GM12878 (cell line): ENCODE data around the gene ZNF451. TPM values are rescaled to one million over a fixed set of nuclear protein-coding genes. Genes with fewer than 3 reads are reported as not detected.

Source experiments
- E4F1 ChIP-seq: fragments of 450-650 bp; IDR thresholded peaks from 2 replicates; pipeline ENCODE4 v1.6.1; 2018; ENCODE audit warnings: borderline replicate concordance, mild to moderate bottlenecking; ENCODE audit not compliant: partially characterized antibody
- EP300 ChIP-seq, 2 experiments: fragments of 150-350 bp in 1 of 2; IDR thresholded peaks; 2 replicates each; pipeline ENCODE4 v1.6.1; 2011 to 2012; ENCODE audit warnings: low read depth in 2 of 2, low read length in 2 of 2, borderline replicate concordance in 1 of 2, improper control_type of control experiment in 1 of 2, inconsistent platforms in 1 of 2; ENCODE audit not compliant: control insufficient read depth in 1 of 2
- GATAD2B ChIP-seq: fragments of 450-650 bp; conservative IDR thresholded peaks from 2 replicates; pipeline ENCODE4 v1.6.1; 2017; ENCODE audit warnings: low read depth, mild to moderate bottlenecking, moderate library complexity
- KLF5 ChIP-seq: fragments of 450-650 bp; IDR thresholded peaks from 2 replicates; pipeline ENCODE4 v1.6.1; 2014; ENCODE audit warnings: mild to moderate bottlenecking; ENCODE audit not compliant: partially characterized antibody
- RB1 ChIP-seq: fragments of 450-650 bp; formaldehyde crosslinking; IDR thresholded peaks from 2 replicates; pipeline ENCODE4 v1.6.1; 2017; ENCODE audit warnings: mild to moderate bottlenecking, borderline replicate concordance
- REST ChIP-seq: IDR thresholded peaks from 2 replicates; pipeline ENCODE4 v1.6.1; 2012; ENCODE audit warnings: mild to moderate bottlenecking, low read depth, low read length
- SRF ChIP-seq, 2 experiments: IDR thresholded peaks; 2 replicates each; pipeline ENCODE4 v1.6.1; 2011; ENCODE audit warnings: low read depth in 2 of 2, low read length in 2 of 2, mild to moderate bottlenecking in 1 of 2, moderate library complexity in 1 of 2
- polyA plus RNA-seq, 11 experiments: library from polyadenylated mRNA; depleted of rRNA in 4 of 11; unstranded in 6 of 11; stranded (reverse) in 5 of 11; fragments of >200 nt; fragmentation: Nextera tagmentation in 4 of 11; fragmentation: Illumina TruSeq in 1 of 11; extraction: Ambion mirVana in 4 of 11; extraction: Trizol in 1 of 11; gene quantifications; 1 replicate in 1 of 11; 2 replicates in 10 of 11; pipeline versions ENCODE4 v1.2.1 to v1.2.3, GENCODE V29; 2011 to 2016; ENCODE audit warnings: inconsistent platforms in 2 of 11, missing spikeins in 2 of 11, low read depth in 1 of 11
- total RNA-seq, 4 experiments: library from RNA; depleted of rRNA in 3 of 4; stranded (reverse); fragments of >200 nt in 3 of 4; fragmentation: Illumina TruSeq in 1 of 4; extraction: Trizol in 1 of 4; gene quantifications; 2 replicates each; pipeline versions ENCODE4 v1.2.1 to v1.2.3, GENCODE V29; 2013 to 2021
- TF ChIP-seq, protein P1 (sequence below): fragments of 450-650 bp; IDR thresholded peaks from 2 replicates; pipeline ENCODE4 v1.6.1; 2017; ENCODE audit warnings: mild to moderate bottlenecking
- TF ChIP-seq, protein P2 (sequence below): fragments of 450-650 bp; IDR thresholded peaks from 2 replicates; pipeline ENCODE4 v1.6.1; 2017; ENCODE audit warnings: borderline replicate concordance
- TF ChIP-seq, protein P3 (sequence below): fragments of 450-650 bp; IDR thresholded peaks from 2 replicates; pipeline ENCODE4 v1.6.1; 2017; ENCODE audit warnings: mild to moderate bottlenecking, low read depth, inconsistent platforms; ENCODE audit not compliant: poor library complexity, severe bottlenecking

The ZNF451 gene
- total and polyA plus RNA-seq, 10 of the 15 experiments (the other 5 are each of a cell fraction or from before 2014, with no cell fraction given), result 6.5 to 44.4 (median 23.8) TPM

GRCh38 chr6:57085471-57085870 lies 4.5 kb upstream of the ZNF451 start (continued):
- TF ChIP-seq, protein P1, sequence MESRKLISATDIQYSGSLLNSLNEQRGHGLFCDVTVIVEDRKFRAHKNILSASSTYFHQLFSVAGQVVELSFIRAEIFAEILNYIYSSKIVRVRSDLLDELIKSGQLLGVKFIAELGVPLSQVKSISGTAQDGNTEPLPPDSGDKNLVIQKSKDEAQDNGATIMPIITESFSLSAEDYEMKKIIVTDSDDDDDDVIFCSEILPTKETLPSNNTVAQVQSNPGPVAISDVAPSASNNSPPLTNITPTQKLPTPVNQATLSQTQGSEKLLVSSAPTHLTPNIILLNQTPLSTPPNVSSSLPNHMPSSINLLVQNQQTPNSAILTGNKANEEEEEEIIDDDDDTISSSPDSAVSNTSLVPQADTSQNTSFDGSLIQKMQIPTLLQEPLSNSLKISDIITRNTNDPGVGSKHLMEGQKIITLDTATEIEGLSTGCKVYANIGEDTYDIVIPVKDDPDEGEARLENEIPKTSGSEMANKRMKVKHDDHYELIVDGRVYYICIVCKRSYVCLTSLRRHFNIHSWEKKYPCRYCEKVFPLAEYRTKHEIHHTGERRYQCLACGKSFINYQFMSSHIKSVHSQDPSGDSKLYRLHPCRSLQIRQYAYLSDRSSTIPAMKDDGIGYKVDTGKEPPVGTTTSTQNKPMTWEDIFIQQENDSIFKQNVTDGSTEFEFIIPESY, result no peak
- TF ChIP-seq REST, result no peak
- TF ChIP-seq SRF (IDR thresholded peaks at IDR 0.05; ENCODE audit: low read depth in 2 of 2, low read length in 2 of 2), result no peak
- TF ChIP-seq RB1, result no peak
- no peak for TF ChIP-seq EP300 (IDR thresholded peaks at IDR 0.05; ENCODE audit: borderline replicate concordance in 1 of 2, control insufficient read depth in 1 of 2, low read depth in 2 of 2, low read length in 2 of 2)
- TF ChIP-seq, protein P2, sequence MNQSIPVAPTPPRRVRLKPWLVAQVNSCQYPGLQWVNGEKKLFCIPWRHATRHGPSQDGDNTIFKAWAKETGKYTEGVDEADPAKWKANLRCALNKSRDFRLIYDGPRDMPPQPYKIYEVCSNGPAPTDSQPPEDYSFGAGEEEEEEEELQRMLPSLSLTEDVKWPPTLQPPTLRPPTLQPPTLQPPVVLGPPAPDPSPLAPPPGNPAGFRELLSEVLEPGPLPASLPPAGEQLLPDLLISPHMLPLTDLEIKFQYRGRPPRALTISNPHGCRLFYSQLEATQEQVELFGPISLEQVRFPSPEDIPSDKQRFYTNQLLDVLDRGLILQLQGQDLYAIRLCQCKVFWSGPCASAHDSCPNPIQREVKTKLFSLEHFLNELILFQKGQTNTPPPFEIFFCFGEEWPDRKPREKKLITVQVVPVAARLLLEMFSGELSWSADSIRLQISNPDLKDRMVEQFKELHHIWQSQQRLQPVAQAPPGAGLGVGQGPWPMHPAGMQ, result no peak
- no peak for TF ChIP-seq E4F1
- no peak for TF ChIP-seq KLF5
- no peak for TF ChIP-seq GATAD2B
- TF ChIP-seq, protein P3, sequence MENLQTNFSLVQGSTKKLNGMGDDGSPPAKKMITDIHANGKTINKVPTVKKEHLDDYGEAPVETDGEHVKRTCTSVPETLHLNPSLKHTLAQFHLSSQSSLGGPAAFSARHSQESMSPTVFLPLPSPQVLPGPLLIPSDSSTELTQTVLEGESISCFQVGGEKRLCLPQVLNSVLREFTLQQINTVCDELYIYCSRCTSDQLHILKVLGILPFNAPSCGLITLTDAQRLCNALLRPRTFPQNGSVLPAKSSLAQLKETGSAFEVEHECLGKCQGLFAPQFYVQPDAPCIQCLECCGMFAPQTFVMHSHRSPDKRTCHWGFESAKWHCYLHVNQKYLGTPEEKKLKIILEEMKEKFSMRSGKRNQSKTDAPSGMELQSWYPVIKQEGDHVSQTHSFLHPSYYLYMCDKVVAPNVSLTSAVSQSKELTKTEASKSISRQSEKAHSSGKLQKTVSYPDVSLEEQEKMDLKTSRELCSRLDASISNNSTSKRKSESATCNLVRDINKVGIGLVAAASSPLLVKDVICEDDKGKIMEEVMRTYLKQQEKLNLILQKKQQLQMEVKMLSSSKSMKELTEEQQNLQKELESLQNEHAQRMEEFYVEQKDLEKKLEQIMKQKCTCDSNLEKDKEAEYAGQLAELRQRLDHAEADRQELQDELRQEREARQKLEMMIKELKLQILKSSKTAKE, result no peak
- TF ChIP-seq, all 136 proteins: peak for 0
